GM12891 (cell line): ENCODE measurements around the gene IL13. TPM values are rescaled to one million over a fixed set of nuclear protein-coding genes. Genes with fewer than 3 reads are reported as not detected.
"Not testable (repeated sequence)": the region's sequence is repeated elsewhere in the genome, so short reads cannot be mapped to it uniquely, and the experiment has no call there.

Experiments
- DNase-seq: peaks from one replicate; pipeline ENCODE4 v3.0.0; 2011; ENCODE audit warnings: low spot score; ENCODE audit not compliant: insufficient read length
- FAIRE-seq: peaks from 2 replicates; lab custom pipeline; 2011; peaks lifted over from hg19 to GRCh38; lab: Jason Lieb, UNC
- PAX5 ChIP-seq: IDR thresholded peaks from 2 replicates; pipeline ENCODE4 v1.6.1; 2011; ENCODE audit warnings: low read length, moderate library complexity, mild to moderate bottlenecking; ENCODE audit not compliant: insufficient read depth, severe bottlenecking
- POLR2A ChIP-seq: IDR thresholded peaks from 2 replicates; pipeline ENCODE4 v1.6.1; 2011; ENCODE audit warnings: low read depth, low read length, control low read depth
- POLR2AphosphoS5 ChIP-seq: IDR thresholded peaks from 2 replicates; pipeline ENCODE4 v1.6.1; 2011; ENCODE audit warnings: low read depth, low read length, control low read depth
- POU2F2 ChIP-seq: IDR thresholded peaks from 2 replicates; pipeline ENCODE4 v1.6.1; 2011; ENCODE audit warnings: low read depth, mild to moderate bottlenecking, control low read depth, low read length, moderate library complexity
- SPI1 ChIP-seq: IDR thresholded peaks from 2 replicates; pipeline ENCODE4 v1.6.1; 2011; ENCODE audit warnings: low read depth, low read length, control low read depth
- TAF1 ChIP-seq: IDR thresholded peaks from 2 replicates; pipeline ENCODE4 v1.6.1; 2011; ENCODE audit warnings: low read depth, low read length, control low read depth
- polyA plus RNA-seq: library from polyadenylated mRNA; unstranded; fragments of >200 nt; gene quantifications from one replicate; pipeline ENCODE4 v1.2.1, GENCODE V29; 2012; ENCODE audit warnings: low read depth, missing spikeins, inconsistent platforms; ENCODE audit not compliant: missing spikeins

IL13 gene
- 1.6 TPM for polyA plus RNA-seq

GRCh38 chr5:132657676-132658380 is at the start of gene IL13:
IL13 (plus strand) TSS chr5:132658173; CDS start chr5:132658187, 14 bp downstream.
- no peak for FAIRE-seq
- TF ChIP-seq PAX5: no peak
- no peak for TF ChIP-seq POU2F2
- TF ChIP-seq SPI1: no peak
- TF ChIP-seq POLR2AphosphoS5: no peak
- TF ChIP-seq POLR2A: no peak
- no peak for TF ChIP-seq TAF1
- DNase-seq: no peak

GRCh38 chr5:132611965-132612364 is 46.0 kb upstream of the IL13 start:
- FAIRE-seq (peak; percentile 5), DNase-seq (no peak)
- no peak for TF ChIP-seq POLR2AphosphoS5
- no peak for TF ChIP-seq TAF1
- no peak for TF ChIP-seq POLR2A

- FAIRE-seq (no peak), DNase-seq (no peak)
- TF ChIP-seq PAX5 (no peak), POU2F2 (no peak), POLR2AphosphoS5 (no peak), TAF1 (no peak), SPI1 (no peak), POLR2A (no peak)
Measured at GRCh38 chr5:132612846-132613245, 45.1 kb upstream of the IL13 start.

GRCh38 chr5:132621699-132622098 is 36.3 kb upstream of the IL13 start:
- TF ChIP-seq SPI1 (no peak), POU2F2 (no peak), TAF1 (no peak), PAX5 (no peak), POLR2AphosphoS5 (no peak), POLR2A (no peak)
- DNase-seq (no peak), FAIRE-seq (no peak)

- no peak for FAIRE-seq
- TF ChIP-seq POLR2AphosphoS5: no peak
- TF ChIP-seq PAX5: no peak
- DNase-seq: no peak
Measured at GRCh38 chr5:132622608-132623007, 35.4 kb upstream of the IL13 start.

- no peak for FAIRE-seq
- DNase-seq: no peak
- TF ChIP-seq POLR2AphosphoS5: no peak
- no peak for TF ChIP-seq POU2F2
Measured at GRCh38 chr5:132627470-132627869, 30.5 kb upstream of the IL13 start.

GRCh38 chr5:132628814-132629213 is 29.2 kb upstream of the IL13 start:
- TF ChIP-seq POLR2A (no peak), SPI1 (no peak), PAX5 (no peak), POU2F2 (no peak), TAF1 (no peak), POLR2AphosphoS5 (no peak)

GRCh38 chr5:132629230-132629944 is 28.6 kb upstream of the IL13 start:
- TF ChIP-seq PAX5: no peak
- TF ChIP-seq POLR2A: peak; percentile 41; the same call in 1 of the 2 replicates
- no peak for DNase-seq
- peak; percentile 82 for FAIRE-seq

More at GRCh38 chr5:132628814-132629213, 29.2 kb upstream of the IL13 start:
- peak; percentile 75 for FAIRE-seq
- no peak for DNase-seq

- FAIRE-seq, DNase-seq: not testable (repeated sequence)
Measured at GRCh38 chr5:132633587-132633986, 24.4 kb upstream of the IL13 start.

GRCh38 chr5:132635873-132636272 is 22.1 kb upstream of the IL13 start:
- TF ChIP-seq PAX5: no peak
- TF ChIP-seq POLR2A: no peak
- no peak for TF ChIP-seq POU2F2
- no peak for TF ChIP-seq TAF1
- TF ChIP-seq POLR2AphosphoS5: no peak
- no peak for TF ChIP-seq SPI1
- FAIRE-seq (no peak), DNase-seq (no peak)
